Measurements from ENCODE around the gene USP13.
A peak's percentile ranks its signal among the peaks of the same experiment; 100 is the strongest.

DNA sequence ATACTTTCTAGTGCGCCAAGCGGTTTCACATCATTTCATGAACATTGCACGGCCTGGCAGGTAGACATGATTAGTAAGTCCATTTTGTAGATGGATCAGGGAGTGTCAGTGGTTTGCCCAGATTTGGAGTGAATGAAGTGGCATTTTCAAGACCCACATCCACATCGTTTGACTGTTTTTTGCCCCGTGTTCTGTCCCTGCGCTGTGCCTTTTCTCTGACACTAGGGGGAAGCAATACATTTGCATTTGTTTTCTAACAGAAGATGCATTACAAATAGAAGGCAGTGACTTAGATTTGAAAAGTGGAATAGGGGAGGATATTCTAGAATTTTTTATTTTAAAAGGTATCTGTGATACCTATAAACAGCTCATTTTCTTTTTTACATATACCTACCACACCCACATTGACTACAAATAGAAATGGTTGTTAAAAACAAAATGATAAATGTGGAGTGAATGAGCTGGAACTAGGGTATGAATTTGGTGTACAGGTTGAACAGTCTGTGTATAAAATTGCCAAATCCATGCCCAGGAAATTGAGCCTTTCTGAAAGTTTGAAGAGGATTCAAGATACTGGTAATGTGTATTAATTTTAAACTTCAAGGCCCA, 98.0 kb downstream of the USP13 start:
- TF ChIP-seq, protein P1, sequence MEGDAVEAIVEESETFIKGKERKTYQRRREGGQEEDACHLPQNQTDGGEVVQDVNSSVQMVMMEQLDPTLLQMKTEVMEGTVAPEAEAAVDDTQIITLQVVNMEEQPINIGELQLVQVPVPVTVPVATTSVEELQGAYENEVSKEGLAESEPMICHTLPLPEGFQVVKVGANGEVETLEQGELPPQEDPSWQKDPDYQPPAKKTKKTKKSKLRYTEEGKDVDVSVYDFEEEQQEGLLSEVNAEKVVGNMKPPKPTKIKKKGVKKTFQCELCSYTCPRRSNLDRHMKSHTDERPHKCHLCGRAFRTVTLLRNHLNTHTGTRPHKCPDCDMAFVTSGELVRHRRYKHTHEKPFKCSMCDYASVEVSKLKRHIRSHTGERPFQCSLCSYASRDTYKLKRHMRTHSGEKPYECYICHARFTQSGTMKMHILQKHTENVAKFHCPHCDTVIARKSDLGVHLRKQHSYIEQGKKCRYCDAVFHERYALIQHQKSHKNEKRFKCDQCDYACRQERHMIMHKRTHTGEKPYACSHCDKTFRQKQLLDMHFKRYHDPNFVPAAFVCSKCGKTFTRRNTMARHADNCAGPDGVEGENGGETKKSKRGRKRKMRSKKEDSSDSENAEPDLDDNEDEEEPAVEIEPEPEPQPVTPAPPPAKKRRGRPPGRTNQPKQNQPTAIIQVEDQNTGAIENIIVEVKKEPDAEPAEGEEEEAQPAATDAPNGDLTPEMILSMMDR (IDR thresholded peaks at IDR 0.05 in 4 of 5, conservative IDR thresholded peaks at IDR 0.05 in 1 of 5): peak in 2 of 5 experiments; percentile 10 to 12
- TF ChIP-seq POLR2A (IDR thresholded peaks at IDR 0.05): no peak
